Stimulated activated CD8-positive, alpha-beta memory T cell treated with anti-CD3 and anti-CD28 coated beads, Interleukin-12 subunit alpha, Interleukin-12 subunit beta, amount 100 ng/mL, for 24 hours (primary cell): ENCODE data around the gene SIN3B.

Experiments
- DNase-seq: peaks from one replicate; pipeline ENCODE4 v3.0.0-alpha.2; 2020; ENCODE audit errors: extremely low read depth

Gene SIN3B

GRCh38 chr19:16889366-16889882, 60.2 kb downstream of the SIN3B start:
- DNase-seq = no peak

- no peak for DNase-seq
Observed at GRCh38 chr19:16889883-16890460, 60.8 kb downstream of the SIN3B start.

- DNase-seq = no peak
Observed at GRCh38 chr19:16890461-16891184, 61.4 kb downstream of the SIN3B start.

- DNase-seq = no peak
Observed at GRCh38 chr19:16891696-16892382, 62.6 kb downstream of the SIN3B start.

- DNase-seq = no peak
Observed at GRCh38 chr19:16892436-16892835, 63.2 kb downstream of the SIN3B start.

- no peak for DNase-seq
Observed at GRCh38 chr19:16892868-16893685, 63.9 kb downstream of the SIN3B start.

GRCh38 chr19:16893686-16893989, 64.4 kb downstream of the SIN3B start:
- DNase-seq = no peak

GRCh38 chr19:16894080-16894479, 64.9 kb downstream of the SIN3B start:
- DNase-seq = no peak

GRCh38 chr19:16895467-16896145, 66.4 kb downstream of the SIN3B start:
- DNase-seq = no peak

- DNase-seq = no peak
Observed at GRCh38 chr19:16896146-16897028, 67.2 kb downstream of the SIN3B start.

GRCh38 chr19:16897029-16897855, 68.0 kb downstream of the SIN3B start:
- DNase-seq = peak; percentile 48

- DNase-seq = no peak
Observed at GRCh38 chr19:16897856-16898161, 68.6 kb downstream of the SIN3B start.

GRCh38 chr19:16898361-16899015, 69.3 kb downstream of the SIN3B start:
- DNase-seq = no peak

- no peak for DNase-seq
Observed at GRCh38 chr19:16899566-16900075, 70.4 kb downstream of the SIN3B start.

- DNase-seq = no peak
Observed at GRCh38 chr19:16901491-16902175, 72.4 kb downstream of the SIN3B start.

- DNase-seq = no peak
Observed at GRCh38 chr19:16902545-16902944, 73.3 kb downstream of the SIN3B start.

- no peak for DNase-seq
Observed at GRCh38 chr19:16903347-16903746, 74.1 kb downstream of the SIN3B start.

GRCh38 chr19:16904599-16904998, 75.4 kb downstream of the SIN3B start:
- DNase-seq = no peak

GRCh38 chr19:16908759-16909158, 79.6 kb downstream of the SIN3B start:
- DNase-seq = no peak
